Panc1 (cell line): ENCODE data around the gene ADCY1.
"Not testable (repeated sequence)": the region's sequence is repeated elsewhere in the genome, so short reads cannot be mapped to it uniquely, and the experiment has no call there.

ENCODE experiments used
- CTCF ChIP-seq: fragments of 450-650 bp; IDR thresholded peaks from 2 replicates; pipeline ENCODE4 v1.5.1; 2017; ENCODE audit warnings: mild to moderate bottlenecking
- POLR2AphosphoS5 ChIP-seq: IDR thresholded peaks from 2 replicates; pipeline ENCODE4 v1.6.1; 2012; ENCODE audit warnings: mild to moderate bottlenecking, low read depth, low read length, moderate library complexity
- TCF7L2 ChIP-seq: IDR thresholded peaks from 2 replicates; pipeline ENCODE4 v1.6.1; 2011; ENCODE audit warnings: mild to moderate bottlenecking, low read depth, low read length, inconsistent platforms

- TF ChIP-seq CTCF, POLR2AphosphoS5, TCF7L2: not testable (repeated sequence)
These were observed 188.2 kb downstream of the ADCY1 start for GRCh38 chr7:45762225-45762994.
